ENCODE measurements around the gene LYL1.
"Not testable (repeated sequence)": the region's sequence is repeated elsewhere in the genome, so short reads cannot be mapped to it uniquely, and the experiment has no call there.

The LYL1 gene

DNA sequence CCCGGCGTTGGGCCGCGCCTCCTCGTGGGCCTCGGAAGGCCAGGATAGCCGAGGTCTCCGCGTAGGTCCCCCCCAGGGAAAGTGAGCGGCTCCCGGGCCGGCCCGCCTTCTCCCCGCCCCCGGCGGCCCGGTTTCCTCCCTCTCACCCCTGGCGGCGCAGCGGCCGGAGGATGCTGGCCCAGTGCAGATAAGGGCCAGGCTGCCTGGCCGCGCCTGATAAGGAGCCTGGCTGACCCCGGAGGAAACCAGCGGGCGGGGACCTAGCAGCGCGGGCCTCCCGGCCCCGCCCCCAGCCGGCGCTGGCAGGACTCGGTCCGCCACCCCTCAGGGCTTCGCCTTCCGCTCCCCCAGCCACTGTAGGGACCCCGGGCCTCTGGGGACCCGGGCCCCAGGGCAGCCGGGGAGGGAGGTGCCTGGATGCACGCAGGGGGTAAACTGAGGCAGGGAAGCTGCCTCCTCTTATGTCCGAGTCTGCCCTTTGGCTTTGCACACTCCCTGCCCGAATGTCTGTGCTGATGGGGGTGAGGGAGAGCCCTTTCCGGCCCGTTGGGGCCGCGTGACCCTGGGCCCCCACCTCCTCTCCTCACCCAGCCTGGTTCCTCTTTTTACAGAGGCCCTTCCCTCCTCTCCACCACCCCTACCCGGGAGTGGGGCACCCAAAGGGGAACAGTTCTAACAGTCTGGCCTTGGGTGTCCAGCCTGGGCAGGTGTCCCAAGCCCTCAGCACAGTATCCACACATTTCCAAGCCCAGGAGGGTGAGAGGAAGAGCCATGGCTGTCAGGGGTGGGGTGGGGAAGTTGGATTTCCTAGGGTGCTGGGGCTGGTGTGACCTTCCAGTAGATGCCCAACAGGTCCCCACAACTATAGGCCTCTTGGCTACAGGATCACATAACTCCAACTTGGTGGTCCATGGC, at the start of gene LYL1:
Gene LYL1 (minus strand): TSS at position 193 of the 915 bp plus-strand sequence. CDS start 1,687 bp downstream, outside the sequence.
- peak; percentile 97 for FAIRE-seq

GRCh38 chr19:13151605-13152355, 49.1 kb upstream of the LYL1 start:
- FAIRE-seq = peak; percentile 89
- DNase-seq (ENCODE audit: insufficient read length, low spot score) = peak; percentile 70

More for the DNA sequence above, at the start of gene LYL1:
- DNase-seq (ENCODE audit: insufficient read length, low spot score) = no peak

- FAIRE-seq = no peak
These were observed 48.4 kb upstream of the LYL1 start for GRCh38 chr19:13150931-13151604.

GRCh38 chr19:13150187-13150930, 47.7 kb upstream of the LYL1 start, which contains the start of the genes IER2 and STX10:
TSS of gene IER2 (plus strand) at chr19:13150411. CDS start at chr19:13153187, 2,776 bp downstream.
TSS of gene STX10 (minus strand) at chr19:13150375. CDS start at chr19:13150173, 202 bp downstream.
- FAIRE-seq = peak; percentile 96
- peak; percentile 88 for DNase-seq (ENCODE audit: insufficient read length, low spot score)

More at GRCh38 chr19:13150931-13151604, 48.4 kb upstream of the LYL1 start:
- DNase-seq (ENCODE audit: insufficient read length, low spot score) = no peak

GRCh38 chr19:13149628-13150186, 47.0 kb upstream of the LYL1 start:
- FAIRE-seq (no peak), DNase-seq (ENCODE audit: insufficient read length, low spot score) (no peak)

GRCh38 chr19:13149173-13149627, 46.5 kb upstream of the LYL1 start:
- DNase-seq (ENCODE audit: insufficient read length, low spot score); FAIRE-seq: not testable (repeated sequence)

DNA sequence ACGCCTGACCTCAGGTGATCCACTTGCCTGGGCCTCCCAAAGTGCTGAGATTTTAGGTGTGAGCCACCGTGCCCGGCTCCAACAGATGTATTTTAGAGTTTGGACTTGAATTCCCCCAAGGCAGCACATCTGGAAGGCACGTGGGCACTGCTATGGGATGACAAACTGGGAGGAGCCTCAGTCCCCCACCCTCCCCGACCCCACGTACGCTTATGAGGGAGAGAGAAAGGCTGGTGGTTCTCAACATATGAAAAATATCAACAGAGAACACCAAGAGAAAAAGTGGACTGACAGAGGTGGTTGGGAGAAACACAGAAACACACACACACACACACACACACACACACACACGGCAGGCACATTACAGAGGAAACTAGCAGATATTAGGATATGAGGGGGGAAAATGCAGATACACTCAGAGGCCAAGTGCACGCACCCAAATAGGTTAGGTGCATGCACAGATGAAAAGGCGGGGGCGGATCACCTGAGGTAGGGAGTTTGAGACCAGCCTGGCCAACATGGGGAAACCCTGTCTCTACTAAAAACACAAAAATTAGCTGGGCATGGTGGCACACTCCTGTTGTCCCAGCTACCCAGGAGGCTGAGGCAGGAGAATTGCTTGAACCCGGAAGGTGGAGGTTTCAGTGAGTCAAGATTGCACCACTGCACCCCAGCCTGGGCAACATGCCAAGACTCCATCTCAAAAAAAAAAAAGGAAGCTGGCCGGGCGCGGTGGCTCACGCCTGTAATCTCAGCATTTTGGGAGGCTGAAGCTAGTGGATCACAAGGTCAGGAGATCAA, 44.3 kb upstream of the LYL1 start:
- FAIRE-seq (no peak), DNase-seq (ENCODE audit: insufficient read length, low spot score) (no peak)

DNA sequence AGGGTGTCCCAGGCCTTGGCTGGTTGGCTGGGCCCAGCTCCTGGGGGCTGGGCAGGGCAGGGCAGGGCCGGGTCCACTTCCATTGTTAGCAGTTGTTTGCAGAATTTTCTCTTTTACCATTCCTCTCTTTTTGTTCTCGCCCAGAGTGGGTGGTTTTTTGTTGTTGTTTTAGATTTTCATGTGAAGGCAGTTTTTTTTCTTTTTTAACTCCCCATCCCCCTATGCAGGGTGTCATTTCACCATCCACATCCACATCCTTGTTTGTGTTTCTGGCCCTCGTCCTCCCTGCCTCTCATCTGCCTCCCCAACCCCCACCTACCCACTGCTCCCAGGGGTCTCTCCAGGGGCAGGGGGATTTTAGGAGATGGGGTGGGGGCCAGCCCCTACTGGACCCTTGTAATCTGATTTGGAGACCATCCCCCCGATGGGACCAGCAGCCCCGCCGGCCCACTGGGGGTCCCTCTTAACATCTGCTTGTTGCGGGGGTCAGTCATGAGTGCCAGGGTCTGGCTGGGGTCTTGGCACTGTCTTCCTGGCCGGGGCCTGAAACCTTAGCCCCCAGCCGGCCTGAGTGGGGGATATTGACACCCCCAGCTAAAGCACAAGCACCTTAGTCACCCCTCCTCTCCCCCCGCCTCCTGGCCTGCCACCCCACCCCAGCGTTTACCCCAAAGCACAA, 37.1 kb upstream of the LYL1 start:
- FAIRE-seq (no peak), DNase-seq (ENCODE audit: insufficient read length, low spot score) (no peak)

GRCh38 chr19:13138916-13139198, 36.2 kb upstream of the LYL1 start:
- DNase-seq (ENCODE audit: insufficient read length, low spot score) (no peak), FAIRE-seq (no peak)

DNA sequence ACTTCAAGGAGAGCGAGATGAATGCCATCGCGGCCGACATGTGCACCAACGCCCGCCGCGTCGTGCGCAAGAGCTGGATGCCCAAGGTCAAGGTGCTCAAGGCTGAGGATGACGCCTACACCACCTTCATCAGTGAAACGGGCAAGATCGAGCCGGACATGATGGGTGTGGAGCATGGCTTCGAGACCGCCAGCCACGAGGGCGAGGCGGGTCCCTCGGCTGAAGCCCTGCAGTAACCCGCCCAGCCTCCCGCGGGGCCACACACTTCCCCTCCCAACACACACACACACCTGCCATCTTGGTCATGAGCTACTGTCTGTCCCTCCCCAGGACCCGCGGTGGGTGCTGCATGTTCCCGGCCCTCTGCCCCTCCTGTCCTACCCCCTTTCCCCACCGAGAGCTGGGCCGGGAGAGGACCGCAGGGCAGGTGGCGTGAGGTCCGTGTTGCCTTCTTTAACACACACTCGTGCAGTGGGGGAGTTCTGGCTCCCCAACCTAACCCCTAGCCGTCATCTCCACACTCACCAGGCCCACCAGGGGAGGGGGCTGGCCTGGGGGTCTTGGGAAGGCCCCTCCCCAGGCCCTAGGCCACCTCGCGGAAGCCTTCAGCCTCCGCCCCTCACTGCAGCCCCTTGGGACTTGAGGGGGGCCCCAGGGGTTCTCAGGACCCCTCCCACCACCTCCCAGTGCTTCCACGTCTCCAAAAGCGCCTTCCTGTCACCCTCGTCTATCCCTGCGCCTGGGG, 35.7 kb upstream of the LYL1 start:
- FAIRE-seq (no peak), DNase-seq (ENCODE audit: insufficient read length, low spot score) (no peak)

DNA sequence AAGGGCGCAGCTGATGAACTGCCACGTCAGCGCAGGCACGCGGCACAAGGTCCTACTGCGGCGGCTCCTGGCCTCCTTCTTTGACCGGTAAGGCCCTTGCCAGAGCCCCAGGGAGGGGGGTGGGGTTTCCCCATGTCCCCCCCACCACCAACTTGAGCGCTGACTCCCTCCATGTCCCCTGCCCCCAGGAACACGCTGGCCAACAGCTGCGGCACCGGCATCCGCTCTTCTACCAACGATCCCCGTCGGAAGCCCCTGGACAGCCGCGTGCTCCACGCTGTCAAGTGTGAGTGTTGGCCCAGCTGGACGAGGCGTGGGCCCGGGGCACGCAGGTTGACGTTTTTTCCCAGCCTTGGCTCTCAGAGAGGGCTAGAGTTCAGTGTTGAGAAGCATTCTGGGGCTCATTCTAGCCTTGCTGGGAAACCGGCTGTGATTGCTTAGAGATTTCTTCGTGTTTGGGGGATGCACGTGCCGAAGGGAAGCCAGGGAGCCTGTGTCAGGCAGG, 34.7 kb upstream of the LYL1 start:
- no peak for DNase-seq (ENCODE audit: insufficient read length, low spot score)
- FAIRE-seq = no peak

DNA sequence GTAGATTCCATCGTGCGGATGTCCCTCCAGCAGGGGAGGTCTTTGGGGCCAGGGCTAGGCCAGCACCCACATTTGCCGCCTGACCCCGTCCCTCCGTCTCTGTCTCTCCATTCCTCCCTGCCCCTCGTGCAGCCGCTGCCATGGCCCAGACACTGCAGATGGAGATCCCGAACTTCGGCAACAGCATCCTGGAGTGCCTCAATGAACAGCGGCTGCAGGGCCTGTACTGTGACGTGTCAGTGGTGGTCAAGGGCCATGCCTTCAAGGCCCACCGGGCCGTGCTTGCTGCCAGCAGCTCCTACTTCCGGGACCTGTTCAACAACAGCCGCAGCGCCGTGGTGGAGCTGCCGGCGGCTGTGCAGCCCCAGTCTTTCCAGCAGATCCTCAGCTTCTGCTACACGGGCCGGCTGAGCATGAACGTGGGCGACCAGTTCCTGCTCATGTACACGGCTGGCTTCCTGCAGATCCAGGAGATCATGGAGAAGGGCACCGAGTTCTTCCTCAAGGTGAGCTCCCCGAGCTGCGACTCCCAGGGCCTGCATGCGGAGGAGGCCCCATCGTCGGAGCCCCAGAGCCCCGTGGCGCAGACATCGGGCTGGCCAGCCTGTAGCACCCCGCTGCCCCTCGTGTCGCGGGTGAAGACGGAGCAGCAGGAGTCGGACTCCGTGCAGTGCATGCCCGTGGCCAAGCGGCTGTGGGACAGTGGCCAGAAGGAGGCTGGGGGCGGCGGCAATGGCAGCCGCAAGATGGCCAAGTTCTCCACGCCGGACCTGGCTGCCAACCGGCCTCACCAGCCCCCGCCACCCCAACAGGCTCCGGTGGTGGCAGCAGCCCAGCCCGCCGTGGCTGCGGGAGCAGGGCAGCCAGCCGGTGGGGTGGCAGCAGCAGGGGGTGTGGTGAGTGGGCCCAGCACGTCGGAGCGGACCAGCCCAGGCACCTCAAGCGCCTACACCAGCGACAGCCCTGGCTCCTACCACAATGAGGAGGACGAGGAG, 32.7 kb upstream of the LYL1 start:
- no peak for FAIRE-seq
- DNase-seq (ENCODE audit: insufficient read length, low spot score) = no peak

DNA sequence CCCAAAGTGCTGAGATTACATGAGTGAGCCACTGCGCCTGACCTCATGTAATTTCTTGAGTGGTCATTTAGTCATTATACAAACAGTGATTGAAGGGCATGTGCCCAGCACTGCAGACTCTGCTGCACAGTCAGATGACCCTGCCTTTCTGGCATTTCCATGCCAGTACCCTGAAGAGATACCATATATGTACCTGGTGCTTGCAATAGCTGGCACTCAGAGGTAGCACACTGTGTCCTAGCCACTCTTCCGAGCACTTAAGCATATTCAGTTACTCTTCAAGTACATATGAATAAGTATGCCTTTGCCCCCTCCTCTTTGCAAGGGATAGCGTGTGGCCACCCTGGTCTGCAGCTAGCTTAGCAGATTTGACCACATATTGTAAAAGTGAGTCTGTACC, 32.0 kb upstream of the LYL1 start:
- DNase-seq (ENCODE audit: insufficient read length, low spot score) (no peak), FAIRE-seq (no peak)

- no peak for DNase-seq (ENCODE audit: insufficient read length, low spot score)
- FAIRE-seq = no peak
These were observed 30.7 kb upstream of the LYL1 start for GRCh38 chr19:13133241-13133870.

DNA sequence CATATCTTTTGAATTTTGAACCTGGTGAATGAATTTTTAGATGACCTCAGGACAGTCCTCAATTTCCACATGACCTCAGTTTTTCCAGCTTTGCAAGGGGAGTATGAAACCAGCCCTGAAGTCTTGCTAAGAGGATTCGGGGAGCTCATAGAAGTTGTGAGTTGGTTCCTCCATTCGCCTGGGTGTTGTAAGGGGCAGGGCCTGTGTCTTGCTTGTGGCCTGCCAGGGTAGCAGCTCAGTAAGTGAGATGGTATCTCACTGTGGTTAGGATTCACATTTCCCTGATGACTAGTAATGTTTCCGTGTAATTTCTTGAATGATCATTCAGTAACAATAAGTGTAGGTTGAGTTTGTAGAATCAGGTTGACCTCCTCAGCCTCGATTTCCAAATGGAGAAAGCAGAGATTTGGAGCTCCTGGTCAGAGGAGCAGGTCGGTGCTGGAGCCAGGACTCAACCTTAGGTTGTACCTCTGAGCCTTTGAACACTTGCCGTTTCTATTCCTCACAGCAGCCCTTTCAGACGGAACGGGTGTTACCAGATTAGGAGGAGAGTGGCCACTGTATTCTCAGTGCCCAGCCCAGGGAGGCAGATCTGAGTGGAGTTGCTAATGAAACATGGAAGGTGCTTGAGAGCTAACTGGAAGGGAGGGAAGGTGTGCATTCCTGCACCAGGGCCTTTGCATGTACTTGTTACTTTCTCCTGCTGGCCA, 30.0 kb upstream of the LYL1 start:
- FAIRE-seq = no peak
- no peak for DNase-seq (ENCODE audit: insufficient read length, low spot score)
